ENCODE results near the gene BLNK.

Gene BLNK

DNA sequence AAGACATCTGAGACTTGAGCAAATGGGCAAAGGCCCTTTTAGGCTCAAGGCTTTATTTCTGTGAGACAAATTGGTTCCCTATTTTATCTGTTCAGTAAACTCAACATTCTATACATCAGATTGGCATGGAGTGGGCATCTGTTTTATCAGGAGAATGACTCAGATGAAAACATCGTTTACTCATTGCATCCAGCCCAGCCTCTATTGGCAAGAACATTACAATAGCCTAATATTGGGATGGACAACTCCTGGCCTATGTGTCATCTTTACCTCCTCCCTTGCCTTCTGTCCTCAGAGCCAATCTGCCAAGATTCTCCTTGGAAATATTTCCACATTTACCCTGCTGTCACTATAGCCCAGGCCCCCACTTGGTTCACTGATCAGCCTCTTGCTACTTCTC lies 5.5 kb upstream of the BLNK start:
- Histone ChIP-seq H3K36me3 (ENCODE audit: control insufficient read depth in 2 of 2, insufficient read depth in 1 of 2, low read length in 2 of 2) (no peaks in the 10 kb centered on the region), H3K9me3 (ENCODE audit: control insufficient read depth, insufficient read depth, low read depth, low read length) (no peaks in the 10 kb centered on the region), H3K4me1 (ENCODE audit: control insufficient read depth, insufficient read depth, low read length) (no peaks in the 10 kb centered on the region), H3K27ac (ENCODE audit: extremely low read depth, low read depth, low read length) (no peak overlapping the region), H3K4me3 (ENCODE audit: low read depth, low read length) (no peak overlapping the region)
- ChIA-PET POLR2A (no interaction called here), CTCF (no interaction called here)
- no peak for TF ChIP-seq EGR2 (tag by site-specific recombination; IDR thresholded peaks at IDR 0.05; ENCODE audit: low read depth)
- no peak for TF ChIP-seq ZBTB21 (tag by site-specific recombination; IDR thresholded peaks at IDR 0.05)
- no peak for TF ChIP-seq FEZF1 (tag by site-specific recombination; IDR thresholded peaks at IDR 0.05)
- TF ChIP-seq, protein P1, sequence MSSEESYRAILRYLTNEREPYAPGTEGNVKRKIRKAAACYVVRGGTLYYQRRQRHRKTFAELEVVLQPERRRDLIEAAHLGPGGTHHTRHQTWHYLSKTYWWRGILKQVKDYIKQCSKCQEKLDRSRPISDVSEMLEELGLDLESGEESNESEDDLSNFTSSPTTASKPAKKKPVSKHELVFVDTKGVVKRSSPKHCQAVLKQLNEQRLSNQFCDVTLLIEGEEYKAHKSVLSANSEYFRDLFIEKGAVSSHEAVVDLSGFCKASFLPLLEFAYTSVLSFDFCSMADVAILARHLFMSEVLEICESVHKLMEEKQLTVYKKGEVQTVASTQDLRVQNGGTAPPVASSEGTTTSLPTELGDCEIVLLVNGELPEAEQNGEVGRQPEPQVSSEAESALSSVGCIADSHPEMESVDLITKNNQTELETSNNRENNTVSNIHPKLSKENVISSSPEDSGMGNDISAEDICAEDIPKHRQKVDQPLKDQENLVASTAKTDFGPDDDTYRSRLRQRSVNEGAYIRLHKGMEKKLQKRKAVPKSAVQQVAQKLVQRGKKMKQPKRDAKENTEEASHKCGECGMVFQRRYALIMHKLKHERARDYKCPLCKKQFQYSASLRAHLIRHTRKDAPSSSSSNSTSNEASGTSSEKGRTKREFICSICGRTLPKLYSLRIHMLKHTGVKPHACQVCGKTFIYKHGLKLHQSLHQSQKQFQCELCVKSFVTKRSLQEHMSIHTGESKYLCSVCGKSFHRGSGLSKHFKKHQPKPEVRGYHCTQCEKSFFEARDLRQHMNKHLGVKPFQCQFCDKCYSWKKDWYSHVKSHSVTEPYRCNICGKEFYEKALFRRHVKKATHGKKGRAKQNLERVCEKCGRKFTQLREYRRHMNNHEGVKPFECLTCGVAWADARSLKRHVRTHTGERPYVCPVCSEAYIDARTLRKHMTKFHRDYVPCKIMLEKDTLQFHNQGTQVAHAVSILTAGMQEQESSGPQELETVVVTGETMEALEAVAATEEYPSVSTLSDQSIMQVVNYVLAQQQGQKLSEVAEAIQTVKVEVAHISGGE (tag by site-specific recombination; conservative IDR thresholded peaks at IDR 0.05; ENCODE audit: low read depth), result no peak
- no peak for TF ChIP-seq ZNF660 (tag by site-specific recombination; IDR thresholded peaks at IDR 0.05)
- no peak for TF ChIP-seq ZNF221 (tag by site-specific recombination; IDR thresholded peaks at IDR 0.05; ENCODE audit: borderline replicate concordance)
- TF ChIP-seq ZNF311 (tag by site-specific recombination; IDR thresholded peaks at IDR 0.05; ENCODE audit: borderline replicate concordance), result no peak
- no peak for TF ChIP-seq ZNF623 (tag by site-specific recombination; IDR thresholded peaks at IDR 0.05)
- no peak for TF ChIP-seq ZFP37 (tag by site-specific recombination; IDR thresholded peaks at IDR 0.05)
- no peak for TF ChIP-seq ZSCAN23 (tag by site-specific recombination; IDR thresholded peaks at IDR 0.05)
- no peak for TF ChIP-seq MZF1 (tag by site-specific recombination; IDR thresholded peaks at IDR 0.05; ENCODE audit: borderline replicate concordance)
- no peak for TF ChIP-seq KLF1 (tag by site-specific recombination; IDR thresholded peaks at IDR 0.05)
- no peak for TF ChIP-seq ZNF292 (tag by site-specific recombination; IDR thresholded peaks at IDR 0.05; ENCODE audit: borderline replicate concordance, low read depth)
- no peak for TF ChIP-seq ZNF707 (tag by site-specific recombination; IDR thresholded peaks at IDR 0.05)
- TF ChIP-seq ZNF843 (tag by site-specific recombination; IDR thresholded peaks at IDR 0.05), result no peak
- no peak for TF ChIP-seq ZNF2 (tag by site-specific recombination; IDR thresholded peaks at IDR 0.05)
- no peak for TF ChIP-seq KLF16 (tag by site-specific recombination; IDR thresholded peaks at IDR 0.05)
- TF ChIP-seq, protein P2, sequence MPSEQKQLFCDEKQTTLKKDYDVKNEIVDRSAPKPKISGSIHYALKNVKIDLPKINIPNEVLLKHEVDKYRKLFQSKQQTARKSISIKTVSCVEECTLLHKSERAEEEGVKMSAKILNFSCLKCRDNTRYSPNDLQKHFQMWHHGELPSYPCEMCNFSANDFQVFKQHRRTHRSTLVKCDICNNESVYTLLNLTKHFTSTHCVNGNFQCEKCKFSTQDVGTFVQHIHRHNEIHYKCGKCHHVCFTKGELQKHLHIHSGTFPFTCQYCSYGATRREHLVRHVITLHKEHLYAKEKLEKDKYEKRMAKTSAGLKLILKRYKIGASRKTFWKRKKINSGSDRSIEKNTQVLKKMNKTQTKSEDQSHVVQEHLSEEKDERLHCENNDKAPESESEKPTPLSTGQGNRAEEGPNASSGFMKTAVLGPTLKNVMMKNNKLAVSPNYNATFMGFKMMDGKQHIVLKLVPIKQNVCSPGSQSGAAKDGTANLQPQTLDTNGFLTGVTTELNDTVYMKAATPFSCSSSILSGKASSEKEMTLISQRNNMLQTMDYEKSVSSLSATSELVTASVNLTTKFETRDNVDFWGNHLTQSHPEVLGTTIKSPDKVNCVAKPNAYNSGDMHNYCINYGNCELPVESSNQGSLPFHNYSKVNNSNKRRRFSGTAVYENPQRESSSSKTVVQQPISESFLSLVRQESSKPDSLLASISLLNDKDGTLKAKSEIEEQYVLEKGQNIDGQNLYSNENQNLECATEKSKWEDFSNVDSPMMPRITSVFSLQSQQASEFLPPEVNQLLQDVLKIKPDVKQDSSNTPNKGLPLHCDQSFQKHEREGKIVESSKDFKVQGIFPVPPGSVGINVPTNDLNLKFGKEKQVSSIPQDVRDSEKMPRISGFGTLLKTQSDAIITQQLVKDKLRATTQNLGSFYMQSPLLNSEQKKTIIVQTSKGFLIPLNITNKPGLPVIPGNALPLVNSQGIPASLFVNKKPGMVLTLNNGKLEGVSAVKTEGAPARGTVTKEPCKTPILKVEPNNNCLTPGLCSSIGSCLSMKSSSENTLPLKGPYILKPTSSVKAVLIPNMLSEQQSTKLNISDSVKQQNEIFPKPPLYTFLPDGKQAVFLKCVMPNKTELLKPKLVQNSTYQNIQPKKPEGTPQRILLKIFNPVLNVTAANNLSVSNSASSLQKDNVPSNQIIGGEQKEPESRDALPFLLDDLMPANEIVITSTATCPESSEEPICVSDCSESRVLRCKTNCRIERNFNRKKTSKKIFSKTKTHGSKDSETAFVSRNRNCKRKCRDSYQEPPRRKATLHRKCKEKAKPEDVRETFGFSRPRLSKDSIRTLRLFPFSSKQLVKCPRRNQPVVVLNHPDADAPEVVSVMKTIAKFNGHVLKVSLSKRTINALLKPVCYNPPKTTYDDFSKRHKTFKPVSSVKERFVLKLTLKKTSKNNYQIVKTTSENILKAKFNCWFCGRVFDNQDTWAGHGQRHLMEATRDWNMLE (tag by site-specific recombination; conservative IDR thresholded peaks at IDR 0.05; ENCODE audit: low read depth), result no peak

DNA sequence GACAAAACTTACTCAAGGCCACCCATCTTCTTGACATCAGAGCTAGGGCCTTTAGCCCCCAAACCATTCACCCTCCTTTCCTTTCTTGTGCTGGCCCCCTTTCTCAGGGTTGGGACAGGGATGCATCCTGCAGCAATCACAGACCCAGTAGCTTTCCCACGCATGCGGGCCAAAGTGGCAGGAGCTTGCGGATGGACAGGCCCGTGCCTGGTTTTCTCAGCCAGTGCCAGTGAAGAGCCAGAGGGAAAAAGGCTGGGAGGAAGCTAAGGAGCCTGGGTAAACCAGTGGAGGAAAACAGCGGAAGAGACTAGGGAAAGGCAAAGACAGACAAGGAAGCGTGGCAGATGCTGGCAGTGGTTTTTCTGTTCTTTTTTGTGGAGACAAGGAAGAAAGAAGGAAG lies 5.1 kb upstream of the BLNK start:
- no peaks in the 10 kb centered on the region for H3K36me3 ChIP-seq (ENCODE audit: control insufficient read depth in 2 of 2, insufficient read depth in 1 of 2, low read length in 2 of 2)
- no peaks in the 10 kb centered on the region for H3K9me3 ChIP-seq (ENCODE audit: control insufficient read depth, insufficient read depth, low read depth, low read length)
- H3K4me3 ChIP-seq (ENCODE audit: low read depth, low read length), result no peak overlapping the region
- H3K27ac ChIP-seq (ENCODE audit: extremely low read depth, low read depth, low read length), result no peak overlapping the region
- CTCF ChIA-PET, result interaction anchor here (0.9 kb wide), 1 partner anchor 46 kb away, joined by 3 read pairs; no protein-coding TSS in a partner anchor
- POLR2A ChIA-PET, result no interaction called here
- H3K4me1 ChIP-seq (ENCODE audit: control insufficient read depth, insufficient read depth, low read length), result no peaks in the 10 kb centered on the region
- TF ChIP-seq ZNF202 (tag by site-specific recombination; IDR thresholded peaks at IDR 0.05; ENCODE audit: borderline replicate concordance) (no peak), ZNF10 (tag by site-specific recombination; IDR thresholded peaks at IDR 0.05) (no peak), EGR2 (tag by site-specific recombination; IDR thresholded peaks at IDR 0.05; ENCODE audit: low read depth) (no peak)
- TF ChIP-seq, protein P2 (tag by site-specific recombination; conservative IDR thresholded peaks at IDR 0.05; ENCODE audit: low read depth), result no peak
- TF ChIP-seq, protein P3, sequence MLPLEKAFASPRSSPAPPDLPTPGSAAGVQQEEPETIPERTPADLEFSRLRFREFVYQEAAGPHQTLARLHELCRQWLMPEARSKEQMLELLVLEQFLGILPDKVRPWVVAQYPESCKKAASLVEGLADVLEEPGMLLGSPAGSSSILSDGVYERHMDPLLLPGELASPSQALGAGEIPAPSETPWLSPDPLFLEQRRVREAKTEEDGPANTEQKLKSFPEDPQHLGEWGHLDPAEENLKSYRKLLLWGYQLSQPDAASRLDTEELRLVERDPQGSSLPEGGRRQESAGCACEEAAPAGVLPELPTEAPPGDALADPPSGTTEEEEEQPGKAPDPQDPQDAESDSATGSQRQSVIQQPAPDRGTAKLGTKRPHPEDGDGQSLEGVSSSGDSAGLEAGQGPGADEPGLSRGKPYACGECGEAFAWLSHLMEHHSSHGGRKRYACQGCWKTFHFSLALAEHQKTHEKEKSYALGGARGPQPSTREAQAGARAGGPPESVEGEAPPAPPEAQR (tag by site-specific recombination; IDR thresholded peaks at IDR 0.05), result no peak

All from HEK293 (cell line).